DMS53 (cell line): ENCODE measurements around the gene PTPRM.
A peak's percentile ranks its signal among the peaks of the same experiment; 100 is the strongest.

Experiments
- DNase-seq: peaks from one replicate; lab custom pipeline; 2025; lab: John Stamatoyannopoulos, UW

The PTPRM gene

DNA sequence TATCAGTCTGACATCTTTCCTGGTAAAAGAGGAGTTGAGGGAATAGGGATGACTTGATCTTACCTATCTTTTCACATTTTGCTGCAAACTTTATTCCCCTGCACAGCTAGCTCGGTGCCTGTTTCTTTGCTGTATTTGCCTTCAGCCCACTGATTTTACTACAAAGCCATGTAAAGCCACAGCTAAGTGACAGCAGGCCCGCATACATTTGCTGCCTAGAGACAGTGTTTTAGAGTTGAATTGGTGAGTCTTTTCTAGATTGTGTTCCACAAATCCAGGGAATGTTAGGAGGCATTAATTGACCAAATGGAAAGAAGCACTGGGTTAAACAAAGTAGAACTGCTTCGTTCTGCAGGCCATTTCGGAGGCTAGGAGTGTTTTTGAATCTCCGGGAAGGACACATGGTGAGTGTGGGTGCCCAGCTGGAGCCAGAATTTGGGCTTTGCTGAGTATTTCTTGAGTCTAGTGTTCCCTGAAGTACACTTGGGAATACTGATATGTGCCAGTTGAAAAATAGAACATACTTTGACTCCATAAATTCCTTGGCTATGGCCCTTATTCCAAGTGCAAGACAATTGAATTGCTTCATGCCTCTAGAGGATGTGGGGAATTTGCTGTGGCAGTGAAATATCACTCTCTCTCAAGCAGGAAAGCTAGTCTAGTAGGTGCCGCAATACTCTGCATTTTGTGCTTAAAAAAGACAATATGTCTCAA is 329.8 kb downstream of the PTPRM start:
- no peak for DNase-seq

GRCh38 chr18:7898181-7898580 is 331.1 kb downstream of the PTPRM start:
- peak; percentile 46 for DNase-seq

GRCh38 chr18:7899078-7899477 is 332.0 kb downstream of the PTPRM start:
- DNase-seq, result no peak

- no peak for DNase-seq
Observed at GRCh38 chr18:7900091-7900490, 333.0 kb downstream of the PTPRM start.

DNA sequence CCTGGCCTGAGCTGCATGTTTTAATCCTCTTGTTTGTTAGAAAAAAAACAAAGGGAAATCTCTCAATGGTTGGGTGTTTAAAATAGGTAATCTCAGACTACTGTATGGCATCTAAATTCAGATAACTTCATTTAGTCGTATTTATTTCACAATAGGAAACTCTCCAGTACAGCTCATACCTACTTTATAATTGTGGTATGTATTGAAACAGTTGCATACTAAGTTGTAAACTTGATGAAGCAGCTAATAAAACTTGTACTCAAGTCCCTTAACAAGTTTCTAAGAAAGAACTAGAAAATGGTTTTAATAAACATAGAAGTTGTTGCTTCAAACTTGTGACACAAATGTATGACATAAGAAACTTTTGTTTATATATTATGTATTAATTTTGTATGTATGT is 334.5 kb downstream of the PTPRM start:
- no peak for DNase-seq

GRCh38 chr18:7902399-7902839 is 335.3 kb downstream of the PTPRM start:
- peak; percentile 41 for DNase-seq

- no peak for DNase-seq
Observed at GRCh38 chr18:7904529-7904928, 337.4 kb downstream of the PTPRM start.

DNA sequence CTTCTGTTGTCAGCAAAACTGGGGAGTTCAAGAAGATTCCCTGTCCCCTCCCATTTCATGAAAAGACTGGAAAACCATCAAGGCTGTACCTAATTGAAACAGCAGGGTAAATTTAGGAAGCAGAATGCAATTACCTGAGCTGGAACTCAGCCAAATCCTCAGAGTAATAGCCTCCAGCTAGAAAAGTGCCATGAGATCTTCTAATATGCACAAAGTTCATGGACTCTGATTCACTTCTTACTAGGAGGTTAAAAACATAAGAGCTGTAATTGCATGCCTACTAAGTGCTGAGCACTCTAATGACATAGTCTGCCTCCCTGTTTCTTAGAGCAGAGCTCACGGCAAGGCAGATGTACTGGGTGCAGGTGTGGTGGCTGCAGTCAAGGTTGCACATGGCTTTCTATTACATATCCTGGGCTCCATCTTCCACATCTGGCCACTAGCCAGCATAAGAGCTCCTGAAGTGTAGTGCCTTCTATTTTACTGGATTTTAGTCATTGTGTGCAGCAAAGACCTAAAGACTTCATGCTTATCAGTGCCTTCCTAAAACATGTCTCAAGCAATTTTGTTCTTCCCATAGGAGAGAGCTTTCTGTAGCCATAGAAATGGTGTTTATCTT is 341.7 kb downstream of the PTPRM start:
- DNase-seq, result peak; percentile 57

GRCh38 chr18:7914834-7915670 is 347.9 kb downstream of the PTPRM start:
- DNase-seq, result no peak

- DNase-seq, result no peak
Observed at GRCh38 chr18:7918701-7919100, 351.6 kb downstream of the PTPRM start.

DNA sequence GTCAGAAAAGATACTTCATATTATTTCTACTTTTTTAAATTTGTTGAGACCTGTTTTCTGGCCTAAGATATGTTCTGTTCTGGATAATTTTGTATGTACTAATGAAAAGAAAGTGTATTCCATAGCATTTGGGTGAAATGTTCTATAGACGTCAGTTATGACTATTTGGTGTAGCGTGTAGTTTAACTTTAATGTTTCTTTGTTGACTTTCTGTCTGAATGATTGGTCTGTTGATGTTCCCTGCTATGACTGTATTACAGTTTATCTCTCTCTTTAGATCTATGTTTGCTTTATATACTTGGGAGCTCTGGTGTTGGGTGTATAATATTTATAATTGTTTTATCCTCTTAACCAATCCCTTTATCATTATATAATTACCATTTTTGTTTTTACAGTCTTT is 352.4 kb downstream of the PTPRM start:
- no peak for DNase-seq

GRCh38 chr18:7921938-7922587 is 354.9 kb downstream of the PTPRM start:
- DNase-seq, result peak; percentile 94

GRCh38 chr18:7923105-7923504 is 356.0 kb downstream of the PTPRM start:
- DNase-seq, result peak; percentile 54

GRCh38 chr18:7924616-7925015 is 357.5 kb downstream of the PTPRM start:
- DNase-seq, result peak; percentile 54

- DNase-seq, result peak; percentile 99
Observed at GRCh38 chr18:7926526-7926925, 359.4 kb downstream of the PTPRM start.

- peak; percentile 71 for DNase-seq
Observed at GRCh38 chr18:7927119-7927518, 360.0 kb downstream of the PTPRM start.

- DNase-seq, result peak; percentile 77
Observed at GRCh38 chr18:7931763-7932162, 364.6 kb downstream of the PTPRM start.

DNA sequence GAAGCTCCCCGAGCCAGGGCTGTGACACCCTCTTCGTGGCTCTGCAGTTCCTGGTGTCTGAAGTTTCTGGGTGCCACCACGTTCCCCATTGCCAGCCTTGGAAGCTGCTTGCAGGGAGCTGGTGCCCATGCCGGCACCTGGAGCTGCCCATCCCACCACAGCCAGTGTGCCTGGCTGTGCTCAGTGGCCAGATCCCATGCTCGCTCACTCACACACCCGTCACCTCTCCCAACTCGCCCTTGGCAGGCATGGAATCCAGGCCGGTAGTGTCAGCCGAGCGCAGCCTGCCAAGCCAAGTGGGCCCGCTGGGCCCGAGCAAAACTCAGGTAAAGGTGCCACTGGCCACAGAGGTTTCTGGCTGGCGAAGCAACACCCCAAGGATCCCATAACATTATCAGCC is 370.2 kb downstream of the PTPRM start:
- DNase-seq, result no peak

- no peak for DNase-seq
Observed at GRCh38 chr18:7939521-7939920, 372.4 kb downstream of the PTPRM start.

- DNase-seq, result no peak
Observed at GRCh38 chr18:7940379-7940778, 373.3 kb downstream of the PTPRM start.

GRCh38 chr18:7940971-7941370 is 373.9 kb downstream of the PTPRM start:
- DNase-seq, result peak; percentile 67

DNA sequence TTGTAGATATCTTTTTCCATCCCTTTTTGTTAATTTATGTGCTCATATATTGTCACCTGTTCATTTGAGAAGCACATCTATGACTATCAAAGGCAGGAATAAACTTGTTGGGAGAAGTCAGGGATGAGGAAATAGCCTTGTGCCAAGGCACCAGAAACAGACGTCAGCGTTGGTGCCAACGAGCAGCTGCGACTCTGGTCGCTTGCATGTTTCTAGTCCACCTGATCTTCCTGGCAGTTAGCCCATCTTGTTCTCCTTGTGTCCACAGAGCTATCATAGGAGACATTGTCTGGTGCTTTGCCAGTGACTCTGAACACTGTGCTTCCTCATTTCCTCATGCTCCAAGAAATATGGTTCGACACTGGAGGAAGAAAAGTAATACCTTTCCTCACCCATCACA is 374.4 kb downstream of the PTPRM start:
- DNase-seq, result peak; percentile 100
